GM21447 (cell line): Measurements from ENCODE around the gene DLG2.
"Not testable (repeated sequence)": the region's sequence is repeated elsewhere in the genome, so short reads cannot be mapped to it uniquely, and the experiment has no call there.

Source experiments
- ATAC-seq: cut with Tn5 transposase; IDR thresholded peaks from one replicate; pipeline ENCODE4 v1.9.1; 2021; ENCODE audit not compliant: unreplicated experiment

DLG2 gene

DNA sequence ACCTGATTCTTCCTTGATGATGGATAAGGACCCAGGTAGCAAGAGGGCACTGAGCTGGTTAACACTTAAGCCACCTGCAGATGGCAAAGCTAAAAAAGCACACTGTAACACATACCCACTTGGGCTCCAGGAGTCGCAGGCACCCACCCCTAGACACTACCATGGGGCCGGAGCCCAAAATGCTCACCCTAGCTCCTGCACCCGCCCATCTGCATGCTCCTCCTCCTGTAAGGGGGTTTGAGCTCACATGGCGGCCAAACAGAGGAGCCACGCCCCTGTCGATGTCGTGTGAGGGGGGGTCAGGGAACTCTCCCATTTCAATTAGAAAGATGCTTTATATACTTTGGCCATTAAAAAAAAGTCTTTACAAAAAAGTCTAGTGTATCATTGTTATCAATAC is 370.7 kb downstream of the DLG2 start:
- ATAC-seq: no peak

DNA sequence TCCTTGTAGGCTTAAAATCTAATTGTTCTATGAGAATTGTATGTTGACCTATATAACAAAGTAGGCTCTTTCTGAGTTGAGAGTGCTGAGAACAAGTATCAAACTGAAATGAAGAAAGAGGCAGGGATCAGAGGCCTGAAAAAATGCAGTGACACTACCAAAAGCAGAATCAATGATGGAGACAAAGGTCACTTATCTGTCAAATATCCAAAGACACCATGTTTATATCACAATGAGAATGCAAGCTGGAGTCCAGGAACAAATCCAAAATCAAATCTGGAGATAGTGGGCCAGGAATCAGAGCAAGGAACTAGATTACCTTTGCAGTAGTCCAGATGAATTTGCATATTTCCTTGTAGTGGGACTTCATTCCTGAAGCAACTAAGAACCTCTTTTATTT is 377.7 kb downstream of the DLG2 start:
- ATAC-seq: no peak

DNA sequence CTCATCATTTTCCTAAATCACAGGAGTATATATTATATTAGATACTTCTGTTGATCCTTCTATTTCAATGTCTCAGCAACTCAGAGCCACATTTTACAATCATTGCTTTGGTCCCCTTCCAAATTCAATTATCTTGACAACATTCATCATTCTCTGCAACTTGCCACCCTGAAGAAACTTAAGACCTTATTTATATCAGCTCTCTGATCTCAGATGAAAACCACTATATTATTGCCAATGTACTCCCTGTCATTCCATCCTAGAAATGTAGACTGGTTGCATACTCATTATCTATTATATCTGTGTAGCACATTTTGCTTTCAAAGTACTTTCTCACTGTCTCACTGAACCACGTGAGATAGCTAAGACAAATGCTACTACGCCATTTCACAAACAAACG is 379.3 kb downstream of the DLG2 start:
- ATAC-seq: no peak

DNA sequence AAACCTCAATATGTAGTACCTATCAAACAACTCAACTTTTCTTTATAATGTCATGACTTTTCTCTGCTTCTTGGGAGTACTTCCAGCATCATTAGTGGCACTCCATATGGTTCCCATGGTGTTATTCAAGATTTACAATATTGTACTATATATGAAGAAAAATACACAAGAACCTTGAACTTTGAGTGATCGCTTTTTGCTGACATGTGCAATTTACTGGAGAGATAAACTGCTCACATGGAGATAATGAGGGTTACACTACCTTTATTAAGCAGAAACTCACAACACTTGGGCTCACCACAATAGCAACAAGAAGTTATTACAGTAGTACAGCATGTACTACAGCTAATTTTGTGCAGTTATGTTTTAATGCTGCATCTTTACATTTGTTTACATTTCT is 388.2 kb downstream of the DLG2 start:
- no peak for ATAC-seq

DNA sequence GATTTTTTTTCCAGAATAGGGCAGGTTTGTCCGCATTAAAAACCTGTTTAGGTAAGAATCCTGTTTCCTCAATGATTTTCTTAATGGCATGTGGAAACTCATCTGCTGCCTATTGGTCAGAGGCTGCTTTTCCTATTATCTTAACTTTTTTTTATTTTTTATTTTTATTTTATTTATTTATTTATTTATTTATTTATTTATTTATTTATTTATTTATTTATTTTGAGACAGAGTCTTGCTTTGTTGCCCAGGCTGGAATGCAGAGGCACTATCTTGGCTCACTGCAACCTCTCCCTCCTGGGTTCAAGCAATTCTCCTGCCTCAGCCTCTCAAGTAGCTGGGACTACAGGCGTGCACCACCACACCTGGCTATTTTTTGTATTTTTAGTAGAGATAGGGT is 389.1 kb downstream of the DLG2 start:
- ATAC-seq: not testable (repeated sequence)

DNA sequence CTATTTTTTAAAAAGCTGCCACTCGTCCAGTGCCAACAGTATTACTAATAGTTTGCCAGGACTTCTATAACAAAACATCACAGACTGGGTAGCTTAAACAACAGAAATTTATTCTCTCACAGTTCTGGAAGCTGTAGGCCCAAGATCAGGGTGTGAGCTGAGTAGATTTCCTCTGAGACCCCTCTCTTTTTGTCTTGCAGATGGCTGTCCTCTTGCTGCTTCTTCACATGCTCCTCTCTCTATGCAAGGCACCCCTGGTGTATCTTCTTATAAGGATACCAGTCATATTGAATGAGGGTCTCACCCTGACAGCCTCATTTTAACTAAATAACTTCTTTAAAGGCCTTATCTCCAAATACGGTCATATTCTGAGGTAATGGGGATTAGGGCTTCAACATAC is 390.9 kb downstream of the DLG2 start:
- ATAC-seq: no peak

DNA sequence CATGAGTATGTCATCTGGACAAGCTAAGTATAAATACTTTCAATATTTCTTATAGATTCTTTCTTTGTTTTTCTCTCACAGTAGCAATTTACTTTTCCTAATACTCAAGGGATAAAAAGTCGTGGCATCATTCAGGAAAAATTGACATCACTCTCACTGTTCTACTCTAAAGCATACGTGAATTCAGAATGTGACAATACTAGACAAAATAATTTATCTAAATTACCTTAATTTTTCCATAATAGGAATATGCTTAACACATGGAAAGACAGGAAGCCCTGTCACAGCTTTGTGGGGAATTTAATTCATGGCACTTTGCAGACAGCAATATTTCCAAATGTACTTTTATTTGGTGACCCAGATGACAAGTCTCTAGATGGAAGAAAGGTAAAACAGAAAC is 394.6 kb downstream of the DLG2 start:
- ATAC-seq: no peak

DNA sequence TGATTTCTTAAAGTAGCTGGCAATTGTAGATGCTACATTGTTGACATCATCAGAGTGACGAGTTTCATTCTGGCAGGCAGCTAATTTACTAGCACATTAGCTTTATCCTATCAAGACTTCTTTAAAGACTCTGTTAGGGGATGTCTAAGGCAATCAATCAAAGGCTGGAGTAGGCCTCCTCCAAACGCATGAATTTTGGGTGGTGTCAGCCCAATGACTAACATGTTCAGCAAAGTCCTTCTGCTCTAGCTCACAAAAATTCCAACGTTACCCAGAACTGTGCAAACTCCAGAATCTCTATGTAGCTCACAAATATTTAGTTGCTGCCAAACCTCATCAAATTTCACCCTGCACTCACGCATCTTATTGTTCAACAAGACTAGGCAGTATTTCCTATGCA is 395.6 kb downstream of the DLG2 start:
- ATAC-seq: no peak

DNA sequence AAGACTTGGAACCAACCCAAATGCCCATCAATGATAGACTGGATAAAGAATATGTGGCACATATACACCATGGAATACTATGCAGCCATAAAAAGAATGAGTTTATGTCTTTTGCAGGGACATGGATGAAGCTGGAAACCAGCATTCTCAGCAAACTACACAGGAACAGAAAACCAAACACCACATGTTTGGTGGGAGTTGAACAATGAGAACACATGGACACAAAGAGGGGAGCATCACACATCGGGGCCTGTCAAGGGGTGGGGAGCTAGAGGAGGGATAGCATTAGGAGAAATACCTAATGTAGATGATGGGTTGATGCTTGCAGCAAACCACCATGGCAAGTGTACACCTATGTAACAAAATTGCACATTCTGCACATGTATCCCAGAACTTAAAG is 397.4 kb downstream of the DLG2 start:
- ATAC-seq: not testable (repeated sequence)

DNA sequence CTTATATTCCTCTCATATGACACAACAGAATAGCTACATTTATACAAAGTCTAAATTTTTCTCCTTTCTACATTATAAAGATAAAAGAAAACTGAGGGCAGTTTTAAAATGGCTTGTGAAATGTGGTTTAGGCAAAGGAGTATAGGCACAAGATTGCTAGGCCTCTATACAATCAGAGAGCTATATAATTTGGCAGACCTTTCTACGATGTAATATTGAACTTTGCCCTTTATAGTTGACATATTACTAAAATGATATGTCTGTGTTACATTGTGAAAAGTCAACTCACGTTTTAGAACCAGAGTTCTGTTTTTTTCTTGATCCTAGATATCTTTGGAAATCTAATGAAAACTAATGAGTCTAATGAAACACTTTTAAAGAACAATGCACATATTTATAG is 430.2 kb downstream of the DLG2 start:
- no peak for ATAC-seq

DNA sequence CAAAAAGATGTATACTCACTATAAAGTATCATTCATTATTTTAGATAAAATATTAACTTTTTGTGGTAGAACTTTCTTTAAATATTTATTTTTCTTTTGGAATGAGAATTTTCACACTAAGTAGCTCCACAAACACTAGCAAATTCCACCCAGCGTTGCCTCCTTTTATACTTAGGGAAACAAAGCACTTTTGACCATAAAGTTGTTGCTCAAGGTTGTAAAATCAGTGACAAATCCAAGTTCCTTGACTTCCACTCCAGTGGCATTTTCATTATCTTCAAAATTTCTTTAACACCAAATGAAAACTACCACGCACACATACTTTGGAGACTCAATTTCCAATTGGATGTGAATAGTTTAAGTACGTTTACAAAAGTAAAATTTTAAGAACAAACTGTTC is 431.2 kb downstream of the DLG2 start:
- no peak for ATAC-seq

DNA sequence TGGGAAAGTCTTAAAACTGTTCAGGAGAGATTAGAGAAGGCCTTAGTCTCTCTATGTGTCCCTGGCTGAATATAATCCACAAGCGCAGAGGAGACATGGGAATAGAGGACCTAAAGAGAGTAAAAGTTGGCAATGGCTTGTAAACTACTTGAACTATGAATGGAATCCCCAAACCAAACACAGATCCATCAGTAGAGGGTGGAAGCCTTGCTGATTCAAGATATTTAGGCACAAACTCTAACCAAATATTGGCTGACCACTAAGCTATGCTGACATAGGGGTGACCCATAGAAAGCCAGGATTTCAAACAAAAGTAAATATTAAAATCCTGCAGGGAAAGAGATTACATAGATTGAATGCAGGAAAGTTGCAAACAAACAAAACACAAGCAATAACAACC is 439.2 kb downstream of the DLG2 start:
- no peak for ATAC-seq

DNA sequence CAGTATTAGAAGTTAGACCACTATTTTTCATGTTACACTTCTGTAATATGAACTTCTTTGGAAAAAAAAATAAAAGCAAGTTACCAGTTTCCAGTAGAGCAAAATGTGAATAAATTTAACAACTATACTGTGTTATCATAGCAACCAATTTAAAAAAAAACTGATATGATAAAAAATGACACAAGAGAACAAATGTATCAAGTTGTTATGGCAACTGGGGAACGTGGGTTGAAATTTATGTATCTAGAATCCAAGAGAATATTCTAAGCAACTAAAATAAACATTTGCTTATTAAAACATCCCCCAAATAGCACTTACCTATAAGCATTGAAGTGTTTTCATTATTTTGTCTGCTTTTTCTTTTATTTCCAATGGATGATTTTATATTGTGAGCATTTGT is 442.4 kb downstream of the DLG2 start:
- ATAC-seq: no peak

DNA sequence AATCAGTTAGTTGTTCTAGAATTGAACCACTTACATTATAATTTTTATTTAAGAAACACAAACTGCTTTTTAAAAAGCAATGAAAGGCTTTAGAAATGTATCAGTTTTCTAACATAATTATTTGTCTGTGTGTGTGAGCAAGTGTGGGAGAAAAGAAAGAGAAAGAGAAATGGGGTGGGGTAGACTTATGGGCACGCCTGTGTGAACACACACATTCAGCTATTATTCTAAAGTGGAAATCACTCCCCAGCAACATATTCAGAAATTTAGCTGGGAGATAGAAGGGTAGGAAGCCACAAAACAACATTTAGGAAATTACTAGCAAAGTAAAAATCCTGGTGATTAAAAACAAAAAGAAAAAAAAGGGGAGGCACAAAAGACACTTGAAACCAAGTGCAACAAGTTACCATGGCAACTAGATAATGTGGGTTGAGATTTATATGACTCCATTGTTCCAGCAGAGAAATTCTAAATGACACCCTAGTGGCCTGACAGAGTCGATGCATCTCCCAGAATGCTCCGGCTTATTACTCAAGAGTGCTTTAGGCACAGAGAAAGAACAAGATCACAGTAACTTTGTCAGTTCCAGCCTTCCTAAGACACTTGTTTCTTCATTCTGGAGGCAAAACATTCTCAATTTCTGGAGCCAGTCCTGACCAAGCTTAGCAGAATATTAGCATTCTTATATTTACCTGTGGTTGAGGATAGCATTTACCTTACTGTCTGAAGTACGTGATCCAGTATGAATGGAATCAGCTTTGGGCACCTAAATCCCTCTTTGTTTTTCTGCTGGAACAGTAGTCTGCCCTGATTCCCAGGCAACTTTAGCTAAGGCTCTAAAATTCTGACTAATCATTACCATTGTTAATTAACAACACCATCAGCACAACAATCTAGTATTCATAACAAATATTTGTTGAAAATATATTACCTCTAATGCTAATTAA is 444.4 kb downstream of the DLG2 start:
- no peak for ATAC-seq

DNA sequence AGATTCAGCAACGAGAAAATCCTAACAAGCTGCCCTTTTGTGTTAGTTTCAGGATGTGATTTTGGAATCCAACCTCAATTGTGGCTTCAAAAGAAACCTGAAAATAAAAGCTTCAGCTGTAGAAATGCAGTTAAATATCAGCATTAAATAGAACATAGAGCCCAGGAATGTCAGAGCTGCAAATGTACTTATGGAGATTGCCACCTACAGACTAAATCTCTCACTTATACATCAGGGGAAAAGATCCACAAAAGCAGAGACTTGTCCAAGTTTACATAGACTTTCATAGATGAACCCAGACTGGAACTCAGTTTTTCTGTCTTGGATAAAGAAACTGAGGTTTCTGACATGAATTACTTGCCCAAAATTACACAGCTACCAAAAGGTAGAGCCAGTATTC is 446.6 kb downstream of the DLG2 start:
- ATAC-seq: no peak

DNA sequence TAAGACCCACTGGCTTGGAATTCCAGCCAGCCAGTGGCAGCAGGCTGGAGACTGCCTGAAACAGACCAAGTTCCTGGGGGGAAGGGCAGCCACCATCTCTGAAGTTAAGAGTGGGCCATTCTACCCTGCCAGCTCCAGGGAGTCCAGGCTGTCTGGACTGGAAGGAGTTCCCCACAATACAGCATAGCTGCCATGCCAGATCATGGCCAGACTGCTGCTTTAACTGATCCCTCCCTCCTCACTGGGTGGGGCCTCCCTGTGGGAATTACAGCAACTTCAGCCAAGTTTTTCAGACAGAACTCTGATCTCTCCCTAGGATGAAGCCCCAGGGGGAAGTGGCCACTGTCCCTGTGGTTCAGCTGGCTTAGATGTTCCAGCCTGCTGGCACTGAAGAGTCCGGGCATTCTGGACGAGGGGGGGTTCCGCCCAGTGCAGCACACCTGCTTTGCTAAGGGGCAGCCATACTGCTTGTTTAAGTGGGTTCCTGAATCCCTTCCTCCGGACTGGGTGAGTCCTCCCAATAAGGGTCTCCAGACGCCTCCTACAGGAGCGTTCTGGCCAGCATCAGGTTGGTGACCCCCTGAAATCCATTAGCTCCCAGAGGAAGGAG is 455.4 kb downstream of the DLG2 start:
- ATAC-seq: no peak

DNA sequence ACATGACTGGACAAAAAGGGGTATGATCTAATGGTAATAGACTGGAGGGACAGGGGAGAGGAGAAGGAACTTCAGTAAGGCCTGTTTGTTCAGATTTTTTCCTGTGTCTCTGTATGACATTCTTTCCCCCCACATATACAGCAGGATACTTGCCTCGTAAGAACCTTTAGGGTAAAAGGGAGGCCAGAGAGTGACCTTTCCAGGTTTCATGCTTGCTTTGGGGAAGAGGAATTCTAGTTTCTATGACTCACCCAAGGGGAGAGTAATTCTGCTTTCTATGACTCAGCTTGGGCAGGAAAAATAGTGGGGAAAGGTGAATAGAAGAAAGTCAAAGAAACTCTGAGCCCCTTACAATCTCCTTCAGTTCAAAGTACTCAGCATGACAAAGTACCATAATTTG is 457.0 kb downstream of the DLG2 start:
- ATAC-seq: no peak

DNA sequence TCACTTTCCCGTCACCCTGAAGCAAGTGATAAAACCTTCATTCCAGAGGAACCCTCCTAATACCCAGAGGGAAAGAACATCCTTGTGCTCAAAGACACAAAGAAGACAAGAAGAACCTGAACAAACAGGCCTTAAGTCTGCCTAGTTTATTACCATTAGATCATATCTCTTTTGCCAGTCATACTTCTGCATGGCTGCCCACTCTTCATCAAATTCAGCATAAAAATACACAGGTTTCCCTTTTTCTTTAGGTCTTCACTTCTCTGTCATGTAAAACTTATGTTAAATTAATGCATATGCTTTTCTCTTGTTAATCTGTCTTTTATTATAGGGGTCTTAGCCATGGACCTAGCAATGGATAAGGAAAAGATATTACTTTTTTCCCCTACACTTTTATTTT is 459.7 kb downstream of the DLG2 start:
- no peak for ATAC-seq

DNA sequence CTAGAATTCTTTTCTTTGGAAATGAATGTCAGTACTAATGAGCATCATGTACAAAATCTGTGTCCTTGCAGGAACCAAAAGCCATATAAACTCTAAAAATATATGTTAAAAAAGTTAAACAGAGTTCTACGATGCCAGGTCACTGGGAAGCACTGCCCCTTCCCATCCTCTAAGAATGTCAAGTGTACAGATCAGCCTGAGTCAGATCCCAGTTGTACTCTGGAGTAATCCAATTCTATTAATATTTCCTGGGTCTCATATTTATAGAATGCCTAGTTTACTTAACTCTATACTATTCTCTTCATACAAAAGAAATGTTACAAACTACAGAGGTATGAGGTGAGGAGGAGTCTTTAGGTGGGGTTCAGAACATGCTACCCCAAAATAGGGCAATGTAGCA is 460.1 kb downstream of the DLG2 start:
- no peak for ATAC-seq

DNA sequence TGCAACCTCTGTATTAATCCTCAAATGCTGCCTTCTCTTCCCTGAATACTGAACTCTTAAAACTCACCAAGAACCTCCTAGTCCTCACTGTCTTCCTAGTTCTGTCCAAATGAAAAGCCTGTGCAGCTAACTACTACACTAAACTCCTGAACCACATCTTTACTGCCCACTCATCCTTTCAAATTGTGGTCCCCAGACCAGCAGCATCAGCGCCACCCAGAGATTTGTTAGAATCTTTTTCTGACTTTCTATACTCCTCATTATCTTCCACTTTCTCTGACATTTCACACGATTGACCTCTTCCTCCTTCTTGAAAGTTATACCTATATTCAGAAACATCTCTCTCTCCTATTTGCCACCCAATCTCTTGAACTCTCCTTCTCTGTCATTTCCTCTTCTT is 461.3 kb downstream of the DLG2 start:
- ATAC-seq: no peak

DNA sequence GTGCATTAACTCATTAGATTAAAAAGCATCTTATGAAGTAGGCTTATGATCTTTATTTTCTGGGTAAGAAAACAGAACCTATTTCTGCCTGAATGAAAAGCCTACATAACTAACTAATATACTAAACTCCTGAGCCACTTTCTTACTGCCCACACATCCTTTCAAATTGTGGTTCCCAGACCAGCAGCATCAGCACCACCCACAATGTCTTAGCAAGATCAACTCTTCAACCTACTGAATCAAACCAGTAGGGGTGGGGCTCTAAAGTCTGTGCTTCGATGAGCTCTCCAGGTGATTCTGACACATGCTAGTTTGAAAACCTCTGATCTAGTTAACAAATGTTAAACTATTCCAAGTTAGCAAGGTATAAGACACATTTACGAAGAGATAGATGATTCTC is 462.4 kb downstream of the DLG2 start:
- no peak for ATAC-seq

DNA sequence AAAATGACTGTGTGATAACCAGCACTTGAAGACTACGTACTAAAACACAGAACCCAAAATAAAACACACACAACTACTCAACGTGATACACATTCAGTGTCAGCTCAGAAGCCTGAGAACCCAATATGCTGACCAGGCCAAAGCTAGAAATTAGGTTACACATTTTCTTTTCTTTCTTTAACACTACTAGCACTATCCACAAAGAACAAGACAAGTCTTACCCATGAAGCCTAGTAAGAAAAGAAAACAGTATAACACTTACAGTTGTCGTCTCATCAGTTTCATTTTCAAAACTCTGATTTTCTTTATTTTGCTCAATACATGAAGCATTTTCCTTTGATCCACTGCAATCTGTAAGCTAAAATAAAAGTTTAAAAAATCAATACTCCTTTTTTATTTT is 472.9 kb downstream of the DLG2 start:
- no peak for ATAC-seq

DNA sequence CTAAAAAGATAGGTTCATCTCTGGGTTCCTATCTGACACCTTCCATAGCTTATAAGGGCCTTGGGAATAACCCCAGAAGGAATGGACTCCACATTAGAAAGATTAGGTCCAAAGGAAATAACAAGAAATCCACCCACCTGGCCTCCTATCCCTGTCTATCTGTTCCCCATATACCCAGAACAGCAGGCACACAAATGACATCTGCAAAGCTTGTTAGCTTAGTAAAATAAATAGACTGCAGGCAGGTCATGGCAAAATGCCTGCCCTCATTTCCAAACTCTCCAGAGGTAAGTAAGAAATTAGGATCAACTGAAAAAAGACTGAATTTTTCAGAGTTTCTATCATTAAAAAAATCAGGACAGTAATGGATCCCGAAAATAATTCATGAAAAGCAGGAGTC is 489.5 kb downstream of the DLG2 start:
- no peak for ATAC-seq
